NCI-H446 (cell line): Measurements from ENCODE around the gene SDR9C7.

ENCODE experiments used
- DNase-seq, 2 experiments: peaks; one replicate each; lab custom pipeline; 2025; lab: John Stamatoyannopoulos, UW

The SDR9C7 gene

GRCh38 chr12:56877195-56878009 lies 56.8 kb downstream of the SDR9C7 start:
- no peak for DNase-seq

GRCh38 chr12:56874821-56875220 lies 59.4 kb downstream of the SDR9C7 start:
- no peak for DNase-seq

- no peak for DNase-seq
Observed at GRCh38 chr12:56873382-56873781, 60.8 kb downstream of the SDR9C7 start.
